Peyer's patch (tissue), 4 donors: ENCODE results near the gene HMX1. TPM values are rescaled to one million over a fixed set of nuclear protein-coding genes. Genes with fewer than 3 reads are reported as not detected.

Source experiments
- DNase-seq, 3 donors: peaks; one replicate each; pipeline ENCODE4 v3.0.0-alpha.2; 2017 to 2019
- H3K27ac ChIP-seq, 4 donors: fragments of 200-600 bp; sonication (generic); one replicate each; pipeline ENCODE4 v1.5.1; 2016 to 2019
- H3K27me3 ChIP-seq, 2 donors: fragments of 200-600 bp; sonication (generic); one replicate each; pipeline ENCODE4 v1.5.1; 2019
- H3K36me3 ChIP-seq, 3 donors: fragments of 200-600 bp; sonication (generic); one replicate each; pipeline ENCODE4 v1.5.1; 2016 to 2019
- H3K4me1 ChIP-seq, 4 donors: fragments of 200-600 bp; sonication (generic); one replicate each; pipeline ENCODE4 v1.5.1; 2016 to 2019
- H3K4me3 ChIP-seq, 4 donors: fragments of 200-600 bp; sonication (generic); 1 replicate in 3 of 4; 2 replicates in 1 of 4; pipeline ENCODE4 v1.5.1; 2016 to 2019; ENCODE audit warnings: mild to moderate bottlenecking in 1 of 4
- H3K9me3 ChIP-seq, 4 donors: fragments of 200-600 bp; sonication (generic); one replicate each; pipeline ENCODE4 v1.5.1; 2016 to 2019; ENCODE audit warnings: mild to moderate bottlenecking in 1 of 4
- CTCF ChIP-seq, 6 experiments: fragments of 450-650 bp in 4 of 6; fragments of 200-600 bp in 2 of 6; sonication (generic) in 1 of 6; IDR thresholded peaks; one replicate each; pipeline ENCODE4 v1.5.1; 2017 to 2019; ENCODE audit warnings: antibody characterized with exemption in 6 of 6, mild to moderate bottlenecking in 3 of 6, moderate library complexity in 1 of 6
- POLR2A ChIP-seq, 2 donors: fragments of 450-650 bp; IDR thresholded peaks; one replicate each; pipeline ENCODE4 v1.5.1; 2017; ENCODE audit warnings: antibody characterized with exemption in 2 of 2, mild to moderate bottlenecking in 2 of 2, moderate library complexity in 2 of 2
- total RNA-seq, 4 donors: library from RNA; depleted of rRNA; stranded (reverse); fragments of >200 nt; gene quantifications; one replicate each; pipeline ENCODE4 v1.1.0, GENCODE V29; 2016

Gene HMX1
- total RNA-seq, 4 donors from 2014 or later: not detected

GRCh38 chr4:8898419-8898818 lies 26.8 kb upstream of the HMX1 start:
- TF ChIP-seq POLR2A (IDR thresholded peaks at IDR 0.05) (no peak), CTCF (IDR thresholded peaks at IDR 0.05) (no peak)
- peaks cover 0 to 9% of the 10 kb centered on the region in 2 donors for H3K27me3 ChIP-seq
- H3K4me1 ChIP-seq: no peaks in the 10 kb centered on the region
- H3K9me3 ChIP-seq: peaks cover 0 to 12% (median 2%) of the 10 kb centered on the region in 4 donors
- no peak for DNase-seq
- H3K4me3 ChIP-seq: no peak overlapping the region
- H3K36me3 ChIP-seq: no peaks in the 10 kb centered on the region
- H3K27ac ChIP-seq: no peak overlapping the region

- no peaks in the 10 kb centered on the region for H3K36me3 ChIP-seq
- no peak overlapping the region for H3K4me3 ChIP-seq
- H3K27me3 ChIP-seq: peaks cover 0 to 18% of the 10 kb centered on the region in 2 donors
- TF ChIP-seq POLR2A (IDR thresholded peaks at IDR 0.05) (no peak), CTCF (IDR thresholded peaks at IDR 0.05) (no peak)
- no peak for DNase-seq
- peaks cover 0 to 12% (median 2%) of the 10 kb centered on the region in 4 donors for H3K9me3 ChIP-seq
- no peaks in the 10 kb centered on the region for H3K4me1 ChIP-seq
- no peak overlapping the region for H3K27ac ChIP-seq
These were observed 25.9 kb upstream of the HMX1 start for GRCh38 chr4:8897251-8898167.

GRCh38 chr4:8896506-8896905 lies 24.9 kb upstream of the HMX1 start:
- H3K36me3 ChIP-seq: no peaks in the 10 kb centered on the region
- no peak for DNase-seq
- no peaks in the 10 kb centered on the region for H3K4me1 ChIP-seq
- H3K9me3 ChIP-seq: peaks cover 0 to 10% (median 3%) of the 10 kb centered on the region in 4 donors
- no peak overlapping the region for H3K27ac ChIP-seq
- H3K27me3 ChIP-seq: peaks cover 0 to 19% of the 10 kb centered on the region in 2 donors
- TF ChIP-seq POLR2A (IDR thresholded peaks at IDR 0.05) (no peak), CTCF (IDR thresholded peaks at IDR 0.05) (no peak)
- no peak overlapping the region for H3K4me3 ChIP-seq

- Histone ChIP-seq H3K4me3 (no peak overlapping the region), H3K27ac (no peak overlapping the region), H3K4me1 (no peaks in the 10 kb centered on the region), H3K36me3 (no peaks in the 10 kb centered on the region), H3K27me3 (peaks cover 0 to 19% of the 10 kb centered on the region in 2 donors), H3K9me3 (peaks cover 0 to 7% (median 3%) of the 10 kb centered on the region in 4 donors)
- no peak for DNase-seq
- TF ChIP-seq POLR2A (IDR thresholded peaks at IDR 0.05) (no peak), CTCF (IDR thresholded peaks at IDR 0.05) (no peak)
These were observed 24.4 kb upstream of the HMX1 start for GRCh38 chr4:8896071-8896470.

- Histone ChIP-seq H3K4me1 (no peaks in the 10 kb centered on the region), H3K4me3 (no peak overlapping the region), H3K27ac (no peak overlapping the region), H3K27me3 (peaks cover 0 to 19% of the 10 kb centered on the region in 2 donors), H3K9me3 (peaks cover 0 to 4% (median 0%) of the 10 kb centered on the region in 4 donors), H3K36me3 (no peaks in the 10 kb centered on the region)
- no peak for TF ChIP-seq CTCF (IDR thresholded peaks at IDR 0.05)
- TF ChIP-seq POLR2A (IDR thresholded peaks at IDR 0.05): no peak
- DNase-seq: no peak
These were observed 23.7 kb upstream of the HMX1 start for GRCh38 chr4:8895295-8895694.
